Ectodermal cell (in vitro differentiated cells): ENCODE results near the gene HEBP2.

Experiments used
- H3K27ac ChIP-seq: 2 replicates; pipeline ENCODE4 v1.7.0; 2013; ENCODE audit warnings: mild to moderate bottlenecking, low read depth, low read length; ENCODE audit not compliant: insufficient read depth, poor library complexity, severe bottlenecking
- H3K27me3 ChIP-seq: 2 replicates; pipeline ENCODE4 v1.7.0; 2013; ENCODE audit warnings: mild to moderate bottlenecking, low read length; ENCODE audit not compliant: insufficient read depth, control insufficient read depth, poor library complexity, severe bottlenecking
- H3K36me3 ChIP-seq: one replicate; pipeline ENCODE4 v1.7.0; 2013; ENCODE audit warnings: low read length; ENCODE audit not compliant: control insufficient read depth, insufficient read depth
- H3K4me1 ChIP-seq: one replicate; pipeline ENCODE4 v1.7.0; 2013; ENCODE audit warnings: low read length; ENCODE audit not compliant: control insufficient read depth, insufficient read depth
- H3K4me3 ChIP-seq: 2 replicates; pipeline ENCODE4 v1.7.0; 2013; ENCODE audit warnings: low read depth, low read length, control low read depth; ENCODE audit not compliant: insufficient read depth
- H3K9me3 ChIP-seq: 2 replicates; pipeline ENCODE4 v1.7.0; 2013; ENCODE audit warnings: mild to moderate bottlenecking, low read length, moderate library complexity; ENCODE audit not compliant: control insufficient read depth
- WGBS, 2 experiments: methylation state at CpG; one replicate each; pipeline ENCODE4 v1.1.7; 2013; ENCODE audit warnings: missing lambda C conversion rate in 2 of 2; 5-methylcytosine and 5-hydroxymethylcytosine counted together

The HEBP2 gene

DNA sequence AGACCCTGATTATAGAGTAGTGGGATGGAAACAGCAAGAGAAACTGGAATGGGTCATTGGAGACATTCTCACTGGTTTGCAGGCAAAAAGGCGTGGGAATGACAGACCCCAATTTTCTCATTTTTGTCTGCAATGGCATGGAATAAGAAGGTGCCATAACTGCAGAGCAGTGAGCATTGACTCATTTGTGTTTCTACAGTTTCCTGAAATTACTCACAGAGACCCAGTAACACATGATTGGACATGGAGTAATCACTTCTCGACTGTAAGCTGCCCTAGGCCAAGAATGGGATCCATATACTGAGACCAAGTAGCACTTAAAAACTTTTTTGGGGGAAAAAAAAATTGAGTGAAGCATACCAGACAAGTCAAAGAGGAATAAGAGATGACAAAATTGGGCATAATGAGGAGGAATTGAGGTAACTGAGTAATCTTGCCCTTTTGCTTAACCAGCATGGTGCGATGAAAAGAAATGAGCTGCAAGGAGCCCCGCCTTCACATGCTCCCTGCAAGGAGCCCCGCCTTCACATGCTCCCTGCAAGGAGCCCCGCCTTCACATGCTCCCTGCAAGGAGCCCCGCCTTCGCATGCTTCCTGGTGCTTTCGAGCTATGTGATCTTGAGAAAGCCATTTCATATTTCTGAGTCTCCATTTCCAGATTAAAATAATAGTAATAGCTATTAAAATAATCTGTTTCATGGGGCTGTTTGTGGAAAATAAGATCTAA lies 51.1 kb downstream of the HEBP2 start:
- 75 to 83% methylated on average over 6 to 9 of the region's 9 CpGs for WGBS, 2 experiments

DNA sequence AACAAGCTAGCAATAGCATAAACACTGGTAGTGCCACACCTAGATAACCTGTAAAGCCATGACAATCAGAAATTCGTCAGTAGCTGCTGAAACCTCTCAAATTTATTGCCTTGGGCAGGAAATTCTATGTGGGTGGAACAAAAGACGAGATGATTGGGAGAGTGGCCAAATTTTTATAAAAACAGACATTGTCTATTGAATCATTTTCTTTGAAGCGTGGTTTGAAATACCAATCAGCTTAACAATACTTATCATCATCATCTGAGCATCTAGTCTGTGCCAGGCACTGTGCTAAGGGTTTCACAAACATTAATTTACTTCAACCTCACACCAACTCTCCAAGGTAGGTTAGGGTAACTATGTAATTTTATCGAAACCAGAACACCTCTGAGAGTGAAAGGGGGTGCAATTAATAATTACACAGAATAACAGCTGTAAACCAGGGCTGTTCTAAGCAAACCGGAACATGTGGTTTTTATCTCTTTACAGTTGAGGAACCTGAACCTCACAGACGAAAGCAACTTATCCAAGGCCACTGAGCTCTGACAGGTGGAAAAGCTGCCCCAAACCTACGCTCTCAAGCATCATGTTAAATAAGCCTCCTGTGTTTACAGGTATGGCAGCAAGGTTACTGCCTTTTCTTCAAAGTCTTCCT lies 51.9 kb downstream of the HEBP2 start:
- H3K4me3 ChIP-seq, result no peak overlapping the region
- 91 to 93% methylated on average over 6 to 7 of the region's 7 CpGs for WGBS, 2 experiments
- no peaks in the 10 kb centered on the region for H3K4me1 ChIP-seq

More for the DNA sequence above, 51.1 kb downstream of the HEBP2 start:
- Histone ChIP-seq H3K9me3 (no peaks in the 10 kb centered on the region), H3K36me3 (no peaks in the 10 kb centered on the region), H3K4me3 (no peak overlapping the region), H3K27ac (no peak overlapping the region), H3K4me1 (no peaks in the 10 kb centered on the region), H3K27me3 (no peaks in the 10 kb centered on the region)

DNA sequence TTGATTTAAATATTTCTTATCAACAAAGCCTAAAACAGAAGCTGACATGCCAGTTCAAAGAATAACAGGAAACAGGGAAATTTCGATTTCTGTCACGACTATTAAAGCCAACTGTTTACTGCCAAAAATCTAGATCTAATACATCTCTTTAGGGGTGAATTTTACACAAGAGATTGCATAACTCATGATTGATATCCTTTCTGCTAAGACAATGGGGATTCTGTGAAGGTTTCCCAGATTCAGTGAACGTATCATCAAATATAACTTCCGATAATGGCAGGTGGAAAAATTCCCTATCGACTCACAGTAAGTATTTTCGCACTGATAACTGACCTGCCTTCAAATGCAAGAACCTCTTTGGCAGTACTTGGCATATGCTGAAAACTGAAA lies 52.4 kb downstream of the HEBP2 start:
- no peak overlapping the region for H3K27ac ChIP-seq
- H3K4me1 ChIP-seq, result no peaks in the 10 kb centered on the region
- H3K4me3 ChIP-seq, result no peak overlapping the region
- no peaks in the 10 kb centered on the region for H3K9me3 ChIP-seq
- no peaks in the 10 kb centered on the region for H3K36me3 ChIP-seq
- WGBS, 2 experiments, result 94 to 95% methylated on average over 6 of the region's 6 CpGs
- H3K27me3 ChIP-seq, result no peaks in the 10 kb centered on the region

More for the DNA sequence above, 51.9 kb downstream of the HEBP2 start:
- H3K9me3 ChIP-seq, result no peaks in the 10 kb centered on the region
- H3K36me3 ChIP-seq, result no peaks in the 10 kb centered on the region
- H3K27me3 ChIP-seq, result no peaks in the 10 kb centered on the region
- no peak overlapping the region for H3K27ac ChIP-seq

DNA sequence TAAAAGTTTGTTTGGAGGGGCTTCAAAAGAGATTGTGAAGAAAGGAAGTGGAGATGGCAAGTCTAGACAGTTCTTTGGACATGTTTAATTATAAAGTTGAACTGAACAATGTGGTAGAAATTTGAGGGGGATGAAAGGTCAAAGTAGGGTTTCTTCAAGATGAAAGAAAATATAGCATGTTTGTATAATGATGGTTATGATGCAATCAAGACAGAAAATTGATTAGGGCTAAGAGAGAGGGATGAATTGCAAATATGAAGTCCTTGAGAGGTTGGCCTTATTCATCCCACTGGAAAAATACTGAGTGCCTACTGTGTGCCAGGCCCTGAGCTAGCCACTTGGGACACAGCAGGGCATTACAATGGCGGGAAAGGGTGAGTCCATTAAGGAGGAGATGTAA lies 57.6 kb downstream of the HEBP2 start:
- Histone ChIP-seq H3K4me3 (no peak overlapping the region), H3K4me1 (no peaks in the 10 kb centered on the region), H3K36me3 (no peaks in the 10 kb centered on the region), H3K27ac (no peak overlapping the region), H3K27me3 (no peaks in the 10 kb centered on the region), H3K9me3 (no peaks in the 10 kb centered on the region)
- WGBS, 2 experiments, result 91 to 92% methylated on average over 1 of the region's 1 CpG

DNA sequence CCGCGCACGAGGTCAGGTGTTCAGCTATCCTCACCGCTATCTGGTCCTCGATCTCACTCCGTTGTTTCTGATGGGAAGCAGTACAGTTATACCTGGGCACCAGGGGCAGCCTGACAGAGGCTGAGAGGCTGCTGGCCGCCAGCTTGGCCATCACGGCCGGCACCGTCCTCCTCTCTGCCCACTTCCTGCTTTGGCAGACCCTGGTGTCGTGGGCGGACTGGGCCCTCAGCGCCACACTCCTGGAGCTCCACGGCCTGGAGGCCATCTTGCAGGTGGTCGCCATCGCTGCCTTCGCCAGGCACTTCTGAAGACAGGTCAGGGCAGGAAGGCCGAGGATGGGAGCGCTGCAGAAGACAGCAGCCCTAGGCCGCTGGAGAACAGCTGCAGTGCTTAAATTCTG lies 60.1 kb downstream of the HEBP2 start:
- Histone ChIP-seq H3K27ac (no peak overlapping the region), H3K4me1 (no peaks in the 10 kb centered on the region), H3K4me3 (no peak overlapping the region), H3K27me3 (no peaks in the 10 kb centered on the region), H3K9me3 (no peaks in the 10 kb centered on the region), H3K36me3 (no peaks in the 10 kb centered on the region)
- 96 to 97% methylated on average over 20 of the region's 20 CpGs for WGBS, 2 experiments

DNA sequence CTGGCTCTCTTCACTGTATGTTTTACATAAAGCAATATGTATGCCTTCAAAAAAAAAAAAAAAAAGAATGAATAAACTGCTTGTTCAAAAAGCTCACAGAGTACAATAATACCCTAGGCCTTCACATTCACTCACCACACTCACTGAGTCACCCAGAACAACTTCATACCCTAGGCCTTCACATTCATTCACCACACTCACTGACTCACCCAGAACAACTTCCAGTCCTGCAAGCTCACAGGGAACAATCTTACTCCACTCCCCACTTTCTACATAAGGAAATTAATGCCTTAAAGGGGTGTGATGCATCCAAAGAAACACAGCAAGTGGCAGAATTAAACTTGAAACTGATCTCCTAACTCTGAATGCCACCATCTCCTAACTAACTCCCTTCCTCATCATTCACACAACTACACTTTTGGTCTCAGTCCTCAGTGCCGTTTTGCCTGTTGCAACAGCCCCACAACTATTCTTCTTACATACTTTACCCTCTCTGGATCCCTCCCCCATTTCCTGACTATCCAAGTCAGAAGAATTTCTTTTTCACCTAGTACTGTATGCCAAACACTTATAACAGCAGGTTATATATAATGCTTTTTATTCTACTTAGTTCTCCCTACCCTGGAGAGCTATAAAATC lies 61.1 kb downstream of the HEBP2 start:
- H3K9me3 ChIP-seq, result no peaks in the 10 kb centered on the region
- H3K27me3 ChIP-seq, result no peaks in the 10 kb centered on the region
- no peak overlapping the region for H3K27ac ChIP-seq
- no peaks in the 10 kb centered on the region for H3K4me1 ChIP-seq
- WGBS, 2 experiments, result 88 to 91% methylated on average over 1 of the region's 1 CpG
- H3K4me3 ChIP-seq, result no peak overlapping the region
- no peaks in the 10 kb centered on the region for H3K36me3 ChIP-seq

DNA sequence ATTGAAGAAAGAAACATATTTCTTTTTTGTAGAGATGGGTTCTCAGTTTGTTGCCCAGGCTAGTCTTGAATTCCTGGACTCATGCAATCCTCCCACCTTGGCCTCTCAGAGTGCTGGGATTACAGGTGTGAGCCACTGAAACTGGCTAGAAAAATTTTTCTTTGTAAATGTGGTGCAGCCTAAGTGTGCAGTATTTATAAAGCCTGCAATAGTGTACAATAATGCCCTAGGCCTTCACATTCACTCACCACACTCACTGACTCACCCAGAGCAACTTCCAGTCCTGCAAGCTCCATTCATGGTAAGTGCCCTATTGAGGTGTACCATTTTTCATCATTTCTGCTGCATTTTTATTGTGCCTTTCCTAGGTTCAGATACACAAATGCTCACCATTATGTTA lies 63.9 kb downstream of the HEBP2 start:
- no peaks in the 10 kb centered on the region for H3K27me3 ChIP-seq
- H3K4me3 ChIP-seq, result no peak overlapping the region
- no peaks in the 10 kb centered on the region for H3K36me3 ChIP-seq
- H3K9me3 ChIP-seq, result no peaks in the 10 kb centered on the region
- no peak overlapping the region for H3K27ac ChIP-seq
- H3K4me1 ChIP-seq, result no peaks in the 10 kb centered on the region

DNA sequence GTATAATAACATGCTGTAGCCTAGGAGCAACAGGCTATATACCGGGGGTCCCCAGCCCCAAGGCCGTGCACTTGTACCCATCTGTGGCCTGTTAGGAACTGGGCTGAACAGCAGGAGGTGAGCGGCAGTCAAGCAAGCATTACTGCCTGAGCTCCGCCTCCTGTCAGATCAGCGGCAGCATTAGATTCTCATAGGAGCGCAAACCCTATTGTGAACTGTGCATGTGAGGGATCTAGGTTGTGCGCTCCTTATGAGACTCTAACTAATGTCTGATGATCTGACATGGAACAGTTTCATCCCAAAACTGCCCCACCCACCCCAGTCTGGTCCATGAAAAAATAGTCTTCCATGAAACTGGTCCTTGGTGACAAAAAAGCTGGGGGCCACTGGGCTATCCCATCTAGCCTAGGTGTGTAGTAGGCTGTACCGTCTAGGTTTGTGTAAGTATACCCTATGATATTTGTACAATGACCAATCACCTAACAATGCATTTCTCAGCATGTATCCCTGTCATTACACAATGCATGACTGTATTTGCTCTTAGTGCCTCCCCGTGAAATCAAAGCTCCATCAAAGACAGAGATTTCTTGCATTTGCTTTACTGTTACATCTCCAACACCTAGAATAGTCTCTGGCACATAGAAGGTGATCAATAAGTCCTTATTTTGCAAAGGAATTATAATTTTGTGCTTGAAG lies 64.4 kb downstream of the HEBP2 start:
- H3K9me3 ChIP-seq, result no peaks in the 10 kb centered on the region
- no peaks in the 10 kb centered on the region for H3K36me3 ChIP-seq
- H3K4me1 ChIP-seq, result no peaks in the 10 kb centered on the region
- H3K4me3 ChIP-seq, result no peak overlapping the region
- no peak overlapping the region for H3K27ac ChIP-seq
- no peaks in the 10 kb centered on the region for H3K27me3 ChIP-seq
- 88 to 90% methylated on average over 9 of the region's 9 CpGs for WGBS, 2 experiments
